Liver (tissue), 9 donors: ENCODE data around the gene RGS13. TPM values are rescaled to one million over a fixed set of nuclear protein-coding genes. Genes with fewer than 3 reads are reported as not detected.

Experiments
- DNase-seq: peaks from one replicate; pipeline ENCODE4 v3.0.0-alpha.2; 2017; ENCODE audit warnings: low spot score
- H3K27ac ChIP-seq, 2 donors: one replicate each; pipeline ENCODE4 v1.7.0; 2013; ENCODE audit warnings: inconsistent platforms in 2 of 2, low read length in 2 of 2, control low read depth in 1 of 2, low read depth in 1 of 2, mild to moderate bottlenecking in 1 of 2
- H3K27me3 ChIP-seq, 4 donors: one replicate each; pipeline versions ENCODE4 v1.6.1 to v1.7.0; 2013; ENCODE audit warnings: low read length in 3 of 4, inconsistent platforms in 1 of 4, mild to moderate bottlenecking in 1 of 4, moderate library complexity in 1 of 4; ENCODE audit not compliant: control insufficient read depth in 4 of 4, insufficient read depth in 4 of 4
- H3K36me3 ChIP-seq, 4 donors: one replicate each; pipeline versions ENCODE4 v1.6.1 to v1.7.0; 2013; ENCODE audit warnings: low read length in 3 of 4, mild to moderate bottlenecking in 3 of 4, low read depth in 1 of 4, moderate library complexity in 1 of 4; ENCODE audit not compliant: control insufficient read depth in 4 of 4, insufficient read depth in 3 of 4
- H3K4me1 ChIP-seq, 4 donors: one replicate each; pipeline versions ENCODE4 v1.6.1 to v1.7.0; 2013; ENCODE audit warnings: low read length in 3 of 4, mild to moderate bottlenecking in 3 of 4, moderate library complexity in 1 of 4; ENCODE audit not compliant: control insufficient read depth in 4 of 4, insufficient read depth in 4 of 4
- H3K4me3 ChIP-seq, 3 donors: one replicate each; pipeline versions ENCODE4 v1.6.1 to v1.7.0; 2013; ENCODE audit warnings: low read length in 3 of 3, control low read depth in 1 of 3, low read depth in 1 of 3, mild to moderate bottlenecking in 1 of 3
- H3K9ac ChIP-seq, 2 donors: one replicate each; pipeline ENCODE4 v1.7.0; 2013; ENCODE audit warnings: low read length in 2 of 2, mild to moderate bottlenecking in 2 of 2, moderate library complexity in 2 of 2, control low read depth in 1 of 2, low read depth in 1 of 2
- H3K9me3 ChIP-seq, 4 donors: one replicate each; pipeline versions ENCODE4 v1.6.1 to v1.7.0; 2013; ENCODE audit warnings: low read length in 3 of 4; ENCODE audit not compliant: control insufficient read depth in 4 of 4
- EGR1 ChIP-seq, 2 donors: IDR thresholded peaks; 2 replicates each; pipeline ENCODE4 v1.6.1; 2016 to 2018; ENCODE audit warnings: antibody characterized with exemption in 2 of 2, low read depth in 2 of 2
- FOXA1 ChIP-seq: IDR thresholded peaks from 2 replicates; pipeline ENCODE4 v1.6.1; 2016; ENCODE audit warnings: antibody characterized with exemption
- FOXA2 ChIP-seq: IDR thresholded peaks from 2 replicates; pipeline ENCODE4 v1.6.1; 2016; ENCODE audit warnings: antibody characterized with exemption
- GABPA ChIP-seq, 2 donors: IDR thresholded peaks in 1 of 2; conservative IDR thresholded peaks in 1 of 2; 2 replicates each; pipeline ENCODE4 v1.6.1; 2016; ENCODE audit warnings: antibody characterized with exemption in 2 of 2, mild to moderate bottlenecking in 1 of 2, moderate library complexity in 1 of 2
- HNF4A ChIP-seq, 2 donors: conservative IDR thresholded peaks; 2 replicates each; pipeline ENCODE4 v1.6.1; 2016; ENCODE audit warnings: antibody characterized with exemption in 2 of 2, mild to moderate bottlenecking in 2 of 2
- HNF4G ChIP-seq: IDR thresholded peaks from 2 replicates; pipeline ENCODE4 v1.6.1; 2016; ENCODE audit warnings: antibody characterized with exemption
- NR2F2 ChIP-seq: IDR thresholded peaks from 2 replicates; pipeline ENCODE4 v1.6.1; 2016; ENCODE audit warnings: antibody characterized with exemption
- RAD21 ChIP-seq, 2 donors: IDR thresholded peaks; 2 replicates each; pipeline ENCODE4 v1.6.1; 2016; ENCODE audit warnings: antibody characterized with exemption in 2 of 2, mild to moderate bottlenecking in 2 of 2
- RXRA ChIP-seq, 2 donors: IDR thresholded peaks; 2 replicates each; pipeline ENCODE4 v1.6.1; 2017 to 2018; ENCODE audit warnings: antibody characterized with exemption in 2 of 2, mild to moderate bottlenecking in 1 of 2
- SP1 ChIP-seq: IDR thresholded peaks from 2 replicates; pipeline ENCODE4 v1.6.1; 2018; ENCODE audit warnings: antibody characterized with exemption, mild to moderate bottlenecking
- TAF1 ChIP-seq: conservative IDR thresholded peaks from 2 replicates; pipeline ENCODE4 v1.6.1; 2016; ENCODE audit warnings: antibody characterized with exemption, mild to moderate bottlenecking
- YY1 ChIP-seq: IDR thresholded peaks from 2 replicates; pipeline ENCODE4 v1.6.1; 2016; ENCODE audit warnings: antibody characterized with exemption, mild to moderate bottlenecking
- WGBS: extraction: QIAGEN DNeasy Blood & Tissue Kit; methylation state at CpG from one replicate; pipeline ENCODE4 v1.1.7; 2013; 5-methylcytosine and 5-hydroxymethylcytosine counted together
- polyA plus RNA-seq, 2 donors: library from polyadenylated mRNA; stranded (reverse) in 1 of 2; unstranded in 1 of 2; fragments of 200-250 nt in 1 of 2; fragments of >200 nt in 1 of 2; fragmentation: Nextera tagmentation in 1 of 2; extraction: Ambion mirVana in 1 of 2; gene quantifications; one replicate each; pipeline versions ENCODE4 v1.2.1 to v1.2.3, GENCODE V29; 2013 to 2015
- total RNA-seq, 2 donors: library from RNA; depleted of rRNA; stranded (reverse); fragments of >200 nt; gene quantifications; one replicate each; pipeline ENCODE4 v1.2.3, GENCODE V29; 2014
- TF ChIP-seq, protein P1 (sequence below): IDR thresholded peaks from 2 replicates; pipeline ENCODE4 v1.6.1; 2016; ENCODE audit warnings: antibody characterized with exemption
- TF ChIP-seq, protein P2 (sequence below): IDR thresholded peaks from 2 replicates; pipeline ENCODE4 v1.6.1; 2016; ENCODE audit warnings: antibody characterized with exemption
- TF ChIP-seq, protein P3 (sequence below): IDR thresholded peaks from 2 replicates; pipeline ENCODE4 v1.6.1; 2016; ENCODE audit warnings: antibody characterized with exemption, mild to moderate bottlenecking
- TF ChIP-seq, protein P4 (sequence below): fragments of 150-350 bp; IDR thresholded peaks from 2 replicates; pipeline ENCODE4 v1.5.1; 2017; ENCODE audit warnings: improper control_type of control experiment, low read depth, low read length; ENCODE audit not compliant: missing input control
- TF ChIP-seq, protein P5 (sequence below): IDR thresholded peaks from 2 replicates; pipeline ENCODE4 v1.6.1; 2016; ENCODE audit warnings: antibody characterized with exemption
- donor health status: healthy.
- donor health status: healthy.
- donor health status: healthy.
- donor health status: healthy.
- donor health status: healthy.

The RGS13 gene
- total and polyA plus RNA-seq, 4 donors, result under 0.01 to 0.05 TPM; not detected in 2

DNA sequence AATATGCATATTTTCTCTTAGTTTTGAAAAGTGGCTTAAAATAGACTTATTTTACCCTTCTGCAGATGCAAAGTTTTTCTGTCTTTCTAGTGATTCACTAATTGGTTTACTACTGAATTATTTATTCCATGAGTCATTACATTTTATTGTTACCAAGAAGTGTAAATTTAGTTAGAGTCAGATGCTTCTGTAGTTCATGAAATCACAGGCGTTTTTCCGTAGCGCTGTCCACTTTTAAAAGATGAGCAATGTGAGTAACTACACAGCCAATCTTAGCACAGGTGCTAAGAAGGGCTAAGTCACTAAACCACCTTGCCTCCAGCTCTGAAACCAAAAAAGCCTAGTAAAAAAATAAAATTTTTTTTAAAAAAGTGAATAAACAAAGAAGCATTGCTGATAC lies 24.7 kb downstream of the RGS13 start:
- H3K9ac ChIP-seq, result no peak overlapping the region
- 91% methylated on average over 3 of the region's 3 CpGs for WGBS
- H3K9me3 ChIP-seq, result no peaks in the 10 kb centered on the region

DNA sequence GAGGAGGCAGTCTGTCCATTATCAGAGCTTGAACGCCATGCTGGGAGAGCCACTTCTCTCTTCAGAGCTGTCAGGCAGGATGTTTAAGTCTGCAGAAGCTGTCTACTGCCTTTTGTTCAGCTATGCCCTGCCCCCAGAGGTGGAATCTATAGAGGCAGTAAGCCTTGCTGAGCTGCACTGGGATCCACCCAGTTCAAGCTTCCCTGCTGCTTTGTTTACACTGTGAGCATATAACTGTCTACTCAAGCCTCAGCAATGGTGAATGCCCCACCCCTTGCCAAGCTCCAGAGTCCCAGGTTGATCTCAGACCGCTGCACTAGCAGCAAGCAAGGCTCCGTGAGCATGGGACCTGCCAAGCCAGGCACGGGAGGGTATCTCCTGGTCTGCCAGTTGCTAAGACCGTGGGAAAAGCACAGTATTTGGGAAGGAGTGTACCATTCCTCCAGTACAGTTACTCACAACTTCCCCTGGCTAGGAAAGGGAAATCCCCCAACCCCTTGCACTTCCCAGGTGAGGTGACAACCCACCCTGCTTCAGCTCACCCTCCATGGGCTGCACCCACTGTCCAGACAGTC lies 32.5 kb downstream of the RGS13 start:
- Histone ChIP-seq H3K4me3 (no peak overlapping the region), H3K9ac (no peak overlapping the region), H3K36me3 (no peaks in the 10 kb centered on the region), H3K9me3 (no peaks in the 10 kb centered on the region), H3K27ac (no peak overlapping the region), H3K4me1 (no peaks in the 10 kb centered on the region), H3K27me3 (no peaks in the 10 kb centered on the region)
- WGBS, result 75% methylated on average over 5 of the region's 5 CpGs
- DNase-seq, result no peak
- TF ChIP-seq, protein P1, sequence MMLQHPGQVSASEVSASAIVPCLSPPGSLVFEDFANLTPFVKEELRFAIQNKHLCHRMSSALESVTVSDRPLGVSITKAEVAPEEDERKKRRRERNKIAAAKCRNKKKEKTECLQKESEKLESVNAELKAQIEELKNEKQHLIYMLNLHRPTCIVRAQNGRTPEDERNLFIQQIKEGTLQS, result no peak
- TF ChIP-seq RXRA (IDR thresholded peaks at IDR 0.05), result no peak
- no peak for TF ChIP-seq FOXA2
- no peak for TF ChIP-seq HNF4A (conservative IDR thresholded peaks at IDR 0.05)
- TF ChIP-seq RAD21 (IDR thresholded peaks at IDR 0.05), result no peak
- TF ChIP-seq, protein P2, sequence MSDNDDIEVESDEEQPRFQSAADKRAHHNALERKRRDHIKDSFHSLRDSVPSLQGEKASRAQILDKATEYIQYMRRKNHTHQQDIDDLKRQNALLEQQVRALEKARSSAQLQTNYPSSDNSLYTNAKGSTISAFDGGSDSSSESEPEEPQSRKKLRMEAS, result no peak
- TF ChIP-seq, protein P3, sequence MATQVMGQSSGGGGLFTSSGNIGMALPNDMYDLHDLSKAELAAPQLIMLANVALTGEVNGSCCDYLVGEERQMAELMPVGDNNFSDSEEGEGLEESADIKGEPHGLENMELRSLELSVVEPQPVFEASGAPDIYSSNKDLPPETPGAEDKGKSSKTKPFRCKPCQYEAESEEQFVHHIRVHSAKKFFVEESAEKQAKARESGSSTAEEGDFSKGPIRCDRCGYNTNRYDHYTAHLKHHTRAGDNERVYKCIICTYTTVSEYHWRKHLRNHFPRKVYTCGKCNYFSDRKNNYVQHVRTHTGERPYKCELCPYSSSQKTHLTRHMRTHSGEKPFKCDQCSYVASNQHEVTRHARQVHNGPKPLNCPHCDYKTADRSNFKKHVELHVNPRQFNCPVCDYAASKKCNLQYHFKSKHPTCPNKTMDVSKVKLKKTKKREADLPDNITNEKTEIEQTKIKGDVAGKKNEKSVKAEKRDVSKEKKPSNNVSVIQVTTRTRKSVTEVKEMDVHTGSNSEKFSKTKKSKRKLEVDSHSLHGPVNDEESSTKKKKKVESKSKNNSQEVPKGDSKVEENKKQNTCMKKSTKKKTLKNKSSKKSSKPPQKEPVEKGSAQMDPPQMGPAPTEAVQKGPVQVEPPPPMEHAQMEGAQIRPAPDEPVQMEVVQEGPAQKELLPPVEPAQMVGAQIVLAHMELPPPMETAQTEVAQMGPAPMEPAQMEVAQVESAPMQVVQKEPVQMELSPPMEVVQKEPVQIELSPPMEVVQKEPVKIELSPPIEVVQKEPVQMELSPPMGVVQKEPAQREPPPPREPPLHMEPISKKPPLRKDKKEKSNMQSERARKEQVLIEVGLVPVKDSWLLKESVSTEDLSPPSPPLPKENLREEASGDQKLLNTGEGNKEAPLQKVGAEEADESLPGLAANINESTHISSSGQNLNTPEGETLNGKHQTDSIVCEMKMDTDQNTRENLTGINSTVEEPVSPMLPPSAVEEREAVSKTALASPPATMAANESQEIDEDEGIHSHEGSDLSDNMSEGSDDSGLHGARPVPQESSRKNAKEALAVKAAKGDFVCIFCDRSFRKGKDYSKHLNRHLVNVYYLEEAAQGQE, result no peak
- TF ChIP-seq YY1, result no peak

More for the DNA sequence above, 24.7 kb downstream of the RGS13 start:
- Histone ChIP-seq H3K4me3 (no peak overlapping the region), H3K36me3 (no peaks in the 10 kb centered on the region), H3K27me3 (no peaks in the 10 kb centered on the region), H3K27ac (no peak overlapping the region), H3K4me1 (no peaks in the 10 kb centered on the region)
- TF ChIP-seq HNF4A (conservative IDR thresholded peaks at IDR 0.05) (no peak), GABPA (IDR thresholded peaks at IDR 0.05 in 1 of 2, conservative IDR thresholded peaks at IDR 0.05 in 1 of 2) (no peak), RAD21 (IDR thresholded peaks at IDR 0.05) (no peak), RXRA (IDR thresholded peaks at IDR 0.05) (no peak), TAF1 (no peak), FOXA1 (no peak), YY1 (no peak), FOXA2 (no peak), EGR1 (IDR thresholded peaks at IDR 0.05; ENCODE audit: low read depth in 2 of 2) (no peak), SP1 (no peak), NR2F2 (no peak), HNF4G (no peak)
- TF ChIP-seq, protein P3, result no peak
- TF ChIP-seq, protein P4, sequence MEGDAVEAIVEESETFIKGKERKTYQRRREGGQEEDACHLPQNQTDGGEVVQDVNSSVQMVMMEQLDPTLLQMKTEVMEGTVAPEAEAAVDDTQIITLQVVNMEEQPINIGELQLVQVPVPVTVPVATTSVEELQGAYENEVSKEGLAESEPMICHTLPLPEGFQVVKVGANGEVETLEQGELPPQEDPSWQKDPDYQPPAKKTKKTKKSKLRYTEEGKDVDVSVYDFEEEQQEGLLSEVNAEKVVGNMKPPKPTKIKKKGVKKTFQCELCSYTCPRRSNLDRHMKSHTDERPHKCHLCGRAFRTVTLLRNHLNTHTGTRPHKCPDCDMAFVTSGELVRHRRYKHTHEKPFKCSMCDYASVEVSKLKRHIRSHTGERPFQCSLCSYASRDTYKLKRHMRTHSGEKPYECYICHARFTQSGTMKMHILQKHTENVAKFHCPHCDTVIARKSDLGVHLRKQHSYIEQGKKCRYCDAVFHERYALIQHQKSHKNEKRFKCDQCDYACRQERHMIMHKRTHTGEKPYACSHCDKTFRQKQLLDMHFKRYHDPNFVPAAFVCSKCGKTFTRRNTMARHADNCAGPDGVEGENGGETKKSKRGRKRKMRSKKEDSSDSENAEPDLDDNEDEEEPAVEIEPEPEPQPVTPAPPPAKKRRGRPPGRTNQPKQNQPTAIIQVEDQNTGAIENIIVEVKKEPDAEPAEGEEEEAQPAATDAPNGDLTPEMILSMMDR, result no peak
- TF ChIP-seq, protein P5, sequence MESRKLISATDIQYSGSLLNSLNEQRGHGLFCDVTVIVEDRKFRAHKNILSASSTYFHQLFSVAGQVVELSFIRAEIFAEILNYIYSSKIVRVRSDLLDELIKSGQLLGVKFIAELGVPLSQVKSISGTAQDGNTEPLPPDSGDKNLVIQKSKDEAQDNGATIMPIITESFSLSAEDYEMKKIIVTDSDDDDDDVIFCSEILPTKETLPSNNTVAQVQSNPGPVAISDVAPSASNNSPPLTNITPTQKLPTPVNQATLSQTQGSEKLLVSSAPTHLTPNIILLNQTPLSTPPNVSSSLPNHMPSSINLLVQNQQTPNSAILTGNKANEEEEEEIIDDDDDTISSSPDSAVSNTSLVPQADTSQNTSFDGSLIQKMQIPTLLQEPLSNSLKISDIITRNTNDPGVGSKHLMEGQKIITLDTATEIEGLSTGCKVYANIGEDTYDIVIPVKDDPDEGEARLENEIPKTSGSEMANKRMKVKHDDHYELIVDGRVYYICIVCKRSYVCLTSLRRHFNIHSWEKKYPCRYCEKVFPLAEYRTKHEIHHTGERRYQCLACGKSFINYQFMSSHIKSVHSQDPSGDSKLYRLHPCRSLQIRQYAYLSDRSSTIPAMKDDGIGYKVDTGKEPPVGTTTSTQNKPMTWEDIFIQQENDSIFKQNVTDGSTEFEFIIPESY, result no peak
- TF ChIP-seq, protein P1, result no peak
- DNase-seq, result no peak
